A673 (cell line): Measurements from ENCODE around the gene SIGLEC9. TPM values are rescaled to one million over a fixed set of nuclear protein-coding genes. Genes with fewer than 3 reads are reported as not detected.

ENCODE experiments used
- BruUV-seq: library from RNA; stranded (reverse); fragments of 400-500 nt; replicated peaks from 2 replicates; lab custom pipeline; 2021; lab: Mats Ljungman, UMichigan
- CTCF ChIA-PET: fragments of 300-600 bp; sonication (Branson Sonifier 250); formaldehyde crosslinking; loops from one replicate; lab custom pipeline; 2022; ENCODE audit warnings: antibody characterized with exemption; lab: Charles Lee
- POLR2A ChIA-PET: fragments of 300-600 bp; sonication (Branson Sonifier 250); formaldehyde crosslinking; loops from one replicate; lab custom pipeline; 2022; ENCODE audit warnings: antibody characterized with exemption; ENCODE audit not compliant: low non-redundant PET; lab: Charles Lee
- DNase-seq: peaks from one replicate; pipeline ENCODE4 v3.0.0-alpha.2; 2015; ENCODE audit warnings: low spot score
- H3K27ac ChIP-seq: fragments of 200-600 bp; sonication (generic); 2 replicates; pipeline ENCODE4 v1.5.1; 2016; ENCODE audit warnings: mixed run types, low read depth, mild to moderate bottlenecking, mixed read lengths, antibody characterized with exemption, low read length; ENCODE audit not compliant: poor library complexity, severe bottlenecking
- H3K27me3 ChIP-seq: fragments of 200-600 bp; sonication (generic); replicated peaks from 2 replicates; pipeline ENCODE4 v1.6.1; 2017; ENCODE audit warnings: mixed run types, low read depth, mild to moderate bottlenecking, mixed read lengths, antibody characterized with exemption, low read length; ENCODE audit not compliant: insufficient read depth, poor library complexity
- H3K36me3 ChIP-seq: fragments of 200-600 bp; sonication (generic); 2 replicates; pipeline ENCODE4 v1.6.1; 2016; ENCODE audit warnings: mixed run types, mild to moderate bottlenecking, mixed read lengths, antibody characterized with exemption, low read length; ENCODE audit not compliant: insufficient read depth, poor library complexity, severe bottlenecking
- H3K4me1 ChIP-seq: fragments of 200-600 bp; sonication (generic); 2 replicates; pipeline ENCODE4 v1.6.1; 2017; ENCODE audit warnings: mixed run types, mild to moderate bottlenecking, mixed read lengths, antibody characterized with exemption, low read length; ENCODE audit not compliant: insufficient read depth, poor library complexity, severe bottlenecking
- H3K4me3 ChIP-seq: fragments of 200-600 bp; sonication (generic); 2 replicates; pipeline ENCODE4 v1.5.1; 2016; ENCODE audit warnings: low read depth, mixed run types, mild to moderate bottlenecking, mixed read lengths, low read length; ENCODE audit not compliant: poor library complexity, severe bottlenecking
- H3K9me3 ChIP-seq: fragments of 200-600 bp; sonication (generic); 2 replicates; pipeline ENCODE4 v1.6.1; 2016; ENCODE audit warnings: mixed run types, low read depth, mild to moderate bottlenecking, mixed read lengths, antibody characterized with exemption, low read length; ENCODE audit not compliant: poor library complexity, severe bottlenecking
- CTCF ChIP-seq: fragments of 300-800, 200-600 bp; sonication (generic); conservative IDR thresholded peaks from 2 replicates; pipeline ENCODE4 v1.5.1; 2017; ENCODE audit warnings: low read depth, mild to moderate bottlenecking, antibody characterized with exemption, low read length, moderate library complexity, mixed read lengths
- EZH2 ChIP-seq: fragments of 200-600 bp; sonication (generic); IDR thresholded peaks from 2 replicates; pipeline ENCODE4 v1.6.1; 2017; ENCODE audit warnings: borderline replicate concordance, low read depth, mild to moderate bottlenecking, mixed read lengths, antibody characterized with exemption, low read length; ENCODE audit not compliant: poor library complexity, severe bottlenecking
- intact Hi-C: fragments of 100-400 bp; cut with micrococcal nuclease; formaldehyde crosslinking; loops from one replicate; pipeline ENCODE4 v1.10.0; 2022; ENCODE audit not compliant: unreplicated experiment
- total RNA-seq: library from RNA; stranded (reverse); gene quantifications from 2 replicates; pipeline ENCODE4 v1.2.3, GENCODE V29; 2021

SIGLEC9 gene
- total RNA-seq, 1 experiment from 2014 or later = not detected

DNA sequence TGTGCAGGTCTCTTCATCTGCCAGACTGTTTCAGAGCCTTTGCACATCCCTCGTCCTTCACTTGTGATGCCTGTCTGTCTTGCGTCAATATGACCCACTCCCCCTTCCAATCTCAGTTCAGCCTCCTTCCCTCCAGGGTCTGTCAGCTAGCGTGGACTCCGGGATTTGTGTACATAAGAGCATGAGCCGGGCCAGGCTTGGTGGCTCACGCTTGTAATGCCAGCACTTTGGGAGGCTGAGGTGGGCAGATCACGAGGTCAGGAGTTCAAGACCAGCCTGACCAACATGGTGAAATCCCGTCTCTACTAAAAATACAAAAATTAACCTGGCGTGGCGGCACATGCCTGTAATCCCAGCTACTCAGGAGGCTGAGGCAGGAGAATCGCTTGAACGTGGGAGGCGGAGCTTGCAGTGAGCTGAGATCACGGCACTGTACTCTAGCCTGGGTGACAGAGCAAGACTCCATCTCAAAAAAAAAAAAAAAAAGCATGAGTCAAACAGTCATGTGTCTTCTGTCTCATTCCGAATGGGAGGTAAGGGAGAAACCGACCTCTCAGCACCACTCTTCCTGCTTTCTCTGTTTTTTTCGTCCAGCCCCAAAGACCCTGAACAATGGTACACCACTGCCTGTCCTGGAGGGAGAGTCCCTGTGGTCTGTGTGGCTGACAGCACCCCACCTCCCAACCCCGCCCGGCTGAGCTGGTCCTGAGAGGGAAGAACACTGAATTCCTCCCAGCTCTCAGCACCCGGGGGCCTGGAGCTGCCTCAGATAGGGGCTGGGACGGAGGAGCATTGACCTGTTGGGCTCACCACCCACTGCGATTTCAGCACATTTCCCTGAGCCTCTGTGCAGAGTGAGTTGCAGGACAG, 2.4 kb upstream of the SIGLEC9 start:
- Histone ChIP-seq H3K4me1 (no peaks in the 10 kb centered on the region), H3K36me3 (no peaks in the 10 kb centered on the region), H3K27ac (no peak overlapping the region), H3K4me3 (no peak overlapping the region), H3K9me3 (no peaks in the 10 kb centered on the region), H3K27me3 (peaks cover 5% of the 10 kb centered on the region)
- no peak for DNase-seq
- ChIA-PET CTCF (interaction anchor here (0.6 kb wide), 1 partner anchor 118 kb away, joined by 3 read pairs; no protein-coding TSS in a partner anchor), POLR2A (no interaction called here)
- no TSS peak for BruUV-seq
- intact Hi-C loops = no loop called here
- TF ChIP-seq EZH2 (no peak), CTCF (no peak)

- H3K27me3 ChIP-seq = peaks cover 5% of the 10 kb centered on the region
- BruUV-seq = no TSS peak
- TF ChIP-seq EZH2 (no peak), CTCF (no peak)
These were observed 1.3 kb upstream of the SIGLEC9 start for GRCh38 chr19:51123381-51123800.

DNA sequence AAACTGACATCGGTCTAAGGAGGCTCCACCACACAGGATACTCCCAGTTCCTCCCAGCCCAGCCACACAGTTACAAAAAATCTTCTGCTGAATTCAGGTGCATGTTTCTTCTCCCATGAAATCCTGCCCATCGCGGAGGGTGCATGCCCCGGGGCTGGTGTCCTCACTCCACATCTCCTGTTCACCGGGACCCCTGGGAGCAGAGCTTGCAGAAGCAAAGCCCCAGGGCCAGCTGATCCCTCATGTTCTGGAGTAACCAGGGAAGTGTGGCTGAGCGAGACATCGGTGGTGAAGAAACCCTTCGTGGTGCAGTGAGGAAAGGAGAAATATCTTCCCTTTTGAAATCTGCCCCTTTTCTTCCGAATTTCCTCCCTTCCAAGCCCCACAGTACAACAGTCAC, 904 bp upstream of the SIGLEC9 start:
- ChIA-PET CTCF (no interaction called here), POLR2A (no interaction called here)
- no TSS peak for BruUV-seq
- Histone ChIP-seq H3K9me3 (no peaks in the 10 kb centered on the region), H3K4me3 (no peak overlapping the region), H3K36me3 (no peaks in the 10 kb centered on the region), H3K27me3 (peaks cover 5% of the 10 kb centered on the region), H3K4me1 (no peaks in the 10 kb centered on the region), H3K27ac (no peak overlapping the region)
- TF ChIP-seq EZH2 (no peak), CTCF (no peak)
- no peak for DNase-seq
- intact Hi-C loops = no loop called here

More at GRCh38 chr19:51123381-51123800, 1.3 kb upstream of the SIGLEC9 start:
- Histone ChIP-seq H3K27ac (no peak overlapping the region), H3K4me3 (no peak overlapping the region), H3K36me3 (no peaks in the 10 kb centered on the region), H3K9me3 (no peaks in the 10 kb centered on the region), H3K4me1 (no peaks in the 10 kb centered on the region)
- ChIA-PET POLR2A (no interaction called here), CTCF (no interaction called here)
- no peak for DNase-seq
- intact Hi-C loops = no loop called here
